ENCODE measurements around the gene LPP. TPM values are rescaled to one million over a fixed set of nuclear protein-coding genes. Genes with fewer than 3 reads are reported as not detected.

LPP gene
- total RNA-seq, 1 experiment from 2014 or later: 54.0 TPM

DNA sequence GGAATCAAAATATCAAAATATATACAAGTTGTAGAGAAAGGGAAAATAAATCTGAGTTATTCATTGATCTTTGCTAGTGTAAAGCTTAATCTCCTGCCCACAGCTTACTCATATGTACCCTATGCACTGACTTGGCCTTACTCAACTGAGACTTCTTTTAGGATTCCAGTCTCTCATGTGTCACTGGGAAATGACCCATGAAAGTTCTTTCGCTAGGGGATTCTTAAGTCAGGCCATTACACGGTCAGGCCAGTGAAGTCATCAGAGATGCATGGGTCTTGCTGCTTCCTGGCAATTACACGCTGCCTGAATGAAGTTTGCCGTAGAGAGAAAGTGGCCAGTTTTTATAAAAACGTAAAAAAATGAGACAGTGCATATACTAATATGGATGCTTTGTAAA is 20.7 kb upstream of the LPP start:
- no peak overlapping the region for H3K4me3 ChIP-seq (replicated peaks in 1 of 2; ENCODE audit: low read depth in 1 of 2, low read length in 2 of 2)
- H3K4me1 ChIP-seq (ENCODE audit: control insufficient read depth in 1 of 2, insufficient read depth in 2 of 2, low read length in 2 of 2): peaks cover 0 to 3% of the 10 kb centered on the region in 2 experiments; a peak in 1 of 4 replicates
- ATAC-seq (no peak), DNase-seq (ENCODE audit: low read depth, low spot score) (no peak)
- H3K4me2 ChIP-seq (ENCODE audit: low read length): no peak overlapping the region
- intact Hi-C loops (cut with micrococcal nuclease): no loop called here
- BruUV-seq (replicated peaks): no TSS peak
- H3K9me2 ChIP-seq (ENCODE audit: insufficient read depth): no peaks in the 10 kb centered on the region
- H3K79me2 ChIP-seq (ENCODE audit: insufficient read depth, low read length): no peaks in the 10 kb centered on the region
- no peaks in the 10 kb centered on the region for H4K20me1 ChIP-seq (ENCODE audit: insufficient read depth)
- no peaks in the 10 kb centered on the region for H3K36me3 ChIP-seq (ENCODE audit: control insufficient read depth in 1 of 2, insufficient read depth in 2 of 2, low read length in 2 of 2)
- H3K9ac ChIP-seq (ENCODE audit: low read length): no peak overlapping the region
- no peak overlapping the region for H2AFZ ChIP-seq (ENCODE audit: low read depth, low read length, poor library complexity, severe bottlenecking)
- POLR2A ChIA-PET: interaction anchor here (0.7 kb wide), 1 partner anchor 239 kb away, joined by 3 read pairs; no protein-coding TSS in a partner anchor
- H3K9me3 ChIP-seq (ENCODE audit: control insufficient read depth in 1 of 2, insufficient read depth in 1 of 2, low read depth in 1 of 2, low read length in 2 of 2): no peaks in the 10 kb centered on the region
- RAD21 ChIA-PET (ENCODE audit: low non-redundant PET in 1 of 2, low total read pairs in 2 of 2, uncharacterized antibody in 2 of 2, unreplicated experiment in 2 of 2): no interaction called here
- TF ChIP-seq POLR2AphosphoS5 (IDR thresholded peaks at IDR 0.05; ENCODE audit: low read depth, low read length) (no peak), ZBTB33 (IDR thresholded peaks at IDR 0.05; ENCODE audit: extremely low read depth, insufficient replicate concordance, low read length) (no peak), ZFX (IDR thresholded peaks at IDR 0.05) (no peak), CBX3 (IDR thresholded peaks at IDR 0.05; ENCODE audit: low read depth) (no peak), ZNF274 (IDR thresholded peaks at IDR 0.05; ENCODE audit: low read depth, low read length) (no peak), RAD21 (IDR thresholded peaks at IDR 0.05; ENCODE audit: low read depth) (no peak), YY1 (IDR thresholded peaks at IDR 0.05; ENCODE audit: extremely low read depth, insufficient replicate concordance, low read depth, low read length) (no peak), SIN3A (IDR thresholded peaks at IDR 0.05; ENCODE audit: low read depth) (no peak), EGR1 (IDR thresholded peaks at IDR 0.05; ENCODE audit: low read depth) (no peak), CEBPB (IDR thresholded peaks at IDR 0.05; ENCODE audit: low read depth) (no peak), SRF (IDR thresholded peaks at IDR 0.05; ENCODE audit: low read depth) (no peak), JUND (IDR thresholded peaks at IDR 0.05) (no peak), SP1 (IDR thresholded peaks at IDR 0.05; ENCODE audit: low read depth) (no peak), EZH2phosphoT487 (IDR thresholded peaks at IDR 0.05; ENCODE audit: borderline replicate concordance) (no peak), ELF1 (IDR thresholded peaks at IDR 0.05; ENCODE audit: borderline replicate concordance, low read depth) (no peak)
- TF ChIP-seq, protein P1, sequence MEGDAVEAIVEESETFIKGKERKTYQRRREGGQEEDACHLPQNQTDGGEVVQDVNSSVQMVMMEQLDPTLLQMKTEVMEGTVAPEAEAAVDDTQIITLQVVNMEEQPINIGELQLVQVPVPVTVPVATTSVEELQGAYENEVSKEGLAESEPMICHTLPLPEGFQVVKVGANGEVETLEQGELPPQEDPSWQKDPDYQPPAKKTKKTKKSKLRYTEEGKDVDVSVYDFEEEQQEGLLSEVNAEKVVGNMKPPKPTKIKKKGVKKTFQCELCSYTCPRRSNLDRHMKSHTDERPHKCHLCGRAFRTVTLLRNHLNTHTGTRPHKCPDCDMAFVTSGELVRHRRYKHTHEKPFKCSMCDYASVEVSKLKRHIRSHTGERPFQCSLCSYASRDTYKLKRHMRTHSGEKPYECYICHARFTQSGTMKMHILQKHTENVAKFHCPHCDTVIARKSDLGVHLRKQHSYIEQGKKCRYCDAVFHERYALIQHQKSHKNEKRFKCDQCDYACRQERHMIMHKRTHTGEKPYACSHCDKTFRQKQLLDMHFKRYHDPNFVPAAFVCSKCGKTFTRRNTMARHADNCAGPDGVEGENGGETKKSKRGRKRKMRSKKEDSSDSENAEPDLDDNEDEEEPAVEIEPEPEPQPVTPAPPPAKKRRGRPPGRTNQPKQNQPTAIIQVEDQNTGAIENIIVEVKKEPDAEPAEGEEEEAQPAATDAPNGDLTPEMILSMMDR (IDR thresholded peaks at IDR 0.05 in 2 of 3, conservative IDR thresholded peaks at IDR 0.05 in 1 of 3; ENCODE audit: borderline replicate concordance in 1 of 3, insufficient read depth in 1 of 3, low read depth in 2 of 3, low read length in 2 of 3): no peak
- CTCF ChIA-PET: no interaction called here
- H3K27me3 ChIP-seq (ENCODE audit: insufficient read depth, low read length): no peaks in the 10 kb centered on the region
- H3K27ac ChIP-seq (ENCODE audit: low read depth, low read length): no peak overlapping the region
